ENCODE measurements around the gene STK24. TPM values are rescaled to one million over a fixed set of nuclear protein-coding genes. Genes with fewer than 3 reads are reported as not detected.

Gene STK24
- total RNA-seq, 1 donor from 2014 or later: 168 TPM

DNA sequence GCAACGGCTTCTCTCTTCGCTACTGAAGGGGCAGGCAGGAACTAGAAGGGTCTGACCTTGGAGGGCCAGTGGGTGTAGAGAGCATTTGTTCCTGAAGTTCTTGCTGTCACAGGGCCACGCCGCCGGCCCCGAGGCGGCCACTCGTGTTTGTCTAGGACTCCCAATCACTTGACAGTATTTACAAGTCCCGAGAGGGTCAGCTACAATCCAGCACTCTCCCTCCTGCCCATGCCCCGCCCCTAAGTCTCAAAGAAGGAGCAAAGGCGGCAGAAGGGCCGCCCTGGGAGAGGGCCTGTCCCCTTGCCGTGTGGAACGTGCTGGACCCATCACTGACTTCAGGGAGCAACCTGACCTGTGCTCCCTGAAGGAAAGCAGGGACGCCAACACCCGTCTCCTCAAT, 118.5 kb downstream of the STK24 start:
- TF ChIP-seq, protein P1, sequence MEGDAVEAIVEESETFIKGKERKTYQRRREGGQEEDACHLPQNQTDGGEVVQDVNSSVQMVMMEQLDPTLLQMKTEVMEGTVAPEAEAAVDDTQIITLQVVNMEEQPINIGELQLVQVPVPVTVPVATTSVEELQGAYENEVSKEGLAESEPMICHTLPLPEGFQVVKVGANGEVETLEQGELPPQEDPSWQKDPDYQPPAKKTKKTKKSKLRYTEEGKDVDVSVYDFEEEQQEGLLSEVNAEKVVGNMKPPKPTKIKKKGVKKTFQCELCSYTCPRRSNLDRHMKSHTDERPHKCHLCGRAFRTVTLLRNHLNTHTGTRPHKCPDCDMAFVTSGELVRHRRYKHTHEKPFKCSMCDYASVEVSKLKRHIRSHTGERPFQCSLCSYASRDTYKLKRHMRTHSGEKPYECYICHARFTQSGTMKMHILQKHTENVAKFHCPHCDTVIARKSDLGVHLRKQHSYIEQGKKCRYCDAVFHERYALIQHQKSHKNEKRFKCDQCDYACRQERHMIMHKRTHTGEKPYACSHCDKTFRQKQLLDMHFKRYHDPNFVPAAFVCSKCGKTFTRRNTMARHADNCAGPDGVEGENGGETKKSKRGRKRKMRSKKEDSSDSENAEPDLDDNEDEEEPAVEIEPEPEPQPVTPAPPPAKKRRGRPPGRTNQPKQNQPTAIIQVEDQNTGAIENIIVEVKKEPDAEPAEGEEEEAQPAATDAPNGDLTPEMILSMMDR (IDR thresholded peaks at IDR 0.05; ENCODE audit: insufficient read depth, low read length, severe bottlenecking): no peak
- peaks cover 54% of the 10 kb centered on the region for H3K36me3 ChIP-seq (ENCODE audit: control insufficient read depth, insufficient read depth, low read length)
- DNase-seq (ENCODE audit: low read depth) (no peak), FAIRE-seq (no peak)
- H3K4me3 ChIP-seq (ENCODE audit: low read depth, low read length): no peak overlapping the region
- no peaks in the 10 kb centered on the region for H3K27me3 ChIP-seq (ENCODE audit: control insufficient read depth, insufficient read depth, low read length)

- no peaks in the 10 kb centered on the region for H3K27me3 ChIP-seq (ENCODE audit: control insufficient read depth, insufficient read depth, low read length)
- no peak for DNase-seq (ENCODE audit: low read depth)
- TF ChIP-seq, protein P1 (IDR thresholded peaks at IDR 0.05; ENCODE audit: insufficient read depth, low read length, severe bottlenecking): no peak
- FAIRE-seq: no peak
- H3K36me3 ChIP-seq (ENCODE audit: control insufficient read depth, insufficient read depth, low read length): peaks cover 46% of the 10 kb centered on the region
- no peak overlapping the region for H3K4me3 ChIP-seq (ENCODE audit: low read depth, low read length)
These were observed 119.9 kb downstream of the STK24 start for GRCh38 chr13:98457053-98457452.

DNA sequence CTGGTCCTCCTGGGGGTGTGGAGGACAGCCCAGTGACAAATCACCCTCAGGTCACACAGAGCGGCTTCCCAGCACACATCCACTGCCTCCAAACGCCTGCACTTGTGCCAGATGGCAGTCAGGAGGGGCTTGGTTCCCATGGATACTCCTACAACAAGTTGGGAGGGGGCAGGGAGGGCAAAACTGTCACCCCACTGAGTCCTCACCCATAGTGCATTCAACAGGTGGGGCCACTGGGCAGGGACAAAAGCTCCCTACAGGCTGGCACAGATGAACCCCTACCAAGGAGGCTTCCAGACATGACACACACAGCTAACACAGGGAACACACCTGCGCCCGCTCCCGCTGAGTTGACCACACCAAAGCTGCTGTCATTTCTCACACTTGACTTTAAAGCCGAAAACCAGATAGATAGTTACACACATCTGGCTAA, 120.5 kb downstream of the STK24 start:
- no peak for FAIRE-seq
- no peaks in the 10 kb centered on the region for H3K27me3 ChIP-seq (ENCODE audit: control insufficient read depth, insufficient read depth, low read length)
- no peak overlapping the region for H3K4me3 ChIP-seq (ENCODE audit: low read depth, low read length)
- H3K36me3 ChIP-seq (ENCODE audit: control insufficient read depth, insufficient read depth, low read length): peaks cover 43% of the 10 kb centered on the region
- no peak for DNase-seq (ENCODE audit: low read depth)
- TF ChIP-seq, protein P1 (IDR thresholded peaks at IDR 0.05; ENCODE audit: insufficient read depth, low read length, severe bottlenecking): no peak

- Histone ChIP-seq H3K36me3 (ENCODE audit: control insufficient read depth, insufficient read depth, low read length) (peaks cover 37% of the 10 kb centered on the region), H3K27me3 (ENCODE audit: control insufficient read depth, insufficient read depth, low read length) (no peaks in the 10 kb centered on the region), H3K4me3 (ENCODE audit: low read depth, low read length) (no peak overlapping the region)
- no peak for FAIRE-seq
- TF ChIP-seq, protein P1 (IDR thresholded peaks at IDR 0.05; ENCODE audit: insufficient read depth, low read length, severe bottlenecking): no peak
- DNase-seq (ENCODE audit: low read depth): peak; percentile 32
These were observed 122.5 kb downstream of the STK24 start for GRCh38 chr13:98454389-98454881.

DNA sequence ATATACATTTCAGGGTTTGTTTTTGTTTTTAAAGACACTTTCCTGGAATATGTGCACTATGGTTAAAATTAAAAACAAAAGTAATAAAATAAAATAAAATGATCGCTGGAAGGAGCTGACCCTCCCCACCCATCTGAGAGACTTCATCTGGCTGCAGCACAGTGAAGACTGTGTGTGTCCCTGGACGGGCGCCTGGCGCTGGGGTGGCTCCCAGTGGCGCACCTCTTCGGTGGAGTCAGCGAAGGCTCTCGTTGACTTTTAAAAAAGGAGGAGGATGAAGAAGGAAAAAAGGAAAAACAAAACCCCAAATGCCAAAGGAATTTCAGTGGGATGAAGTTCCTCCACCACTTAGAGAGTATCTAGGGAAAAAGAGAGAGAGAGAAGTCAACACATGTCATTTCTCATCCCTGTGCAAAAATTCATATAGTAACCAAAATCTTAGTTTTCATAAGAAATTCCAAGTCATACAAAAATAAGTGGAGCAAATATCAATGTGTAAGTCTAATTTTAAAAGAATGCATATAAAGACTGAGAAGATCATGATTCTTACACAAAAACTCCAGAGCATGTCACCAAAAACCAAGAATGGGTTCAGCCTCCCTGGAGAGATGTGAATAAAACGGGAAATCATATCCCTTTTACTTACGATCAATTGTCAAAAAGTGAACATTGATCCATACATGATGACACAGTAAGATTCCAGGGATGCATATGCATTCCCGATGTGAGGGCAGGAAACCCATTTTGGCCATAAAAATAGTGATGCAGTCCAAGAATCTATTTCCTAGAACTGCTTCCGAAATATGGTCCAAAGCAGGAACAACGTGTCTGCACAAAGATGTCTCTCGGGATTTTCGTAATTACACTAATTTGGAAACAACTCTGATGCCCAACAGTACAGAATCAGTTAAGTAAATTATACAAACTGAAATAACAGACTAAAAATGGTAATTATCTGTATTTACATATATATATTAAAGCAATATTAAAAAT, 123.8 kb downstream of the STK24 start:
- no peaks in the 10 kb centered on the region for H3K27me3 ChIP-seq (ENCODE audit: control insufficient read depth, insufficient read depth, low read length)
- H3K36me3 ChIP-seq (ENCODE audit: control insufficient read depth, insufficient read depth, low read length): peaks cover 32% of the 10 kb centered on the region
- DNase-seq (ENCODE audit: low read depth) (no peak), FAIRE-seq (no peak)
- no peak overlapping the region for H3K4me3 ChIP-seq (ENCODE audit: low read depth, low read length)
- TF ChIP-seq, protein P1 (IDR thresholded peaks at IDR 0.05; ENCODE audit: insufficient read depth, low read length, severe bottlenecking): no peak
